ENCODE data around the gene DGUOK.
A peak's percentile ranks its signal among the peaks of the same experiment; 100 is the strongest.

The DGUOK gene

DNA sequence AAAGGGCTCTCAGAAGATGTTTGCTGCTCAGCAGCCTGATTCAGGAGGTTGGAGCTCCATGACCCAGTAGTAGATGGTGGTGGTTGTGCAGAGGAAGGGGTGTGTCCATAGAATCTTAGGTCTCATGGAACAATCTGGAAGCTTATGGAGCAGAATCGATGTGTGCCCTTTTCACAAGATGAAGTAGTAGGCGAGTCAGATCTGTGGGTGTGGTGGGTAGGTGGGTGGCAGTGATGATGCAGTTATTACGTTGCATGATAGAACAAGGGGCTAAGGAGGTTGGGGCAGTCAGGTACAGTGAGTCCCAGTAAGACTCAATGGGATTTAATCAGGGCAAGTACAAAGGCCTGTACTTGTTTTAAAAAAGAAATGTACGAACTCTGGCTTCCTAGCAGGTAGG is 67.1 kb downstream of the DGUOK start:
- no peak for DNase-seq (ENCODE audit: extremely low read depth in 1 of 2, low read depth in 1 of 2)

DNA sequence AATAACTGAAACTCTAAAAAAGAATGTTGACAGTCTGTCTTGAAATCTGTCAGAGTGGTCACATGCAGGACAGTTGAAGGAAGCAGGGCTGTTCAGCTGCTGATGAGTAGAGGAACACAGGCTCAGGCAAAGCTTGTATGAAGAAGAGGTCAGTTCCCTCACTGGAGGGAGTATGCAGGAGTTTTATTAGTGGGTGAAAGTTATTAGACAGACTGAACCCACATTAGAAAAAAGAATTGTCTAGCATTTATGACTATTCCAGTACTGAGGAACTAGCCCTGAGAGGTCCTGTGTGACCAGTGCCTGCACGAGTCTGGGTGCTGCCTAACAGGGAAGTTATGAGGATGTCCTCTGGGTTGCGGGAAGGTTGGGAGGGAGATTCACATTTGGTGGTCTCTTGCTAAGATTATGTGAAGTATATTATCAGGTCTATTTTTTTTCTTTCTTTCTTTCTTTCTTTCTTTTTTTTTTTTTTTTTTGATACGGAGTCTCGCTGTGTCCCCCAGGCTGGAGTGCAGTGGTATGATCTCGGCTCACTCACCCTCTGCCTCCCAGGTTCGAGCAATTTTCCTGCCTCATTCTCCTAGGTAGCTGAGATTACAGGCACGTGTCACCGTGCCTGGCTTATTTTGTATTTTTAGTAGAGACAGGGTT is 67.6 kb downstream of the DGUOK start:
- no peak for DNase-seq (ENCODE audit: extremely low read depth in 1 of 2, low read depth in 1 of 2)

GRCh38 chr2:73995810-73996209 is 69.1 kb downstream of the DGUOK start:
- DNase-seq (ENCODE audit: extremely low read depth in 1 of 2, low read depth in 1 of 2), result no peak

- no peak for DNase-seq (ENCODE audit: extremely low read depth in 1 of 2, low read depth in 1 of 2)
Measured at GRCh38 chr2:73997813-73998212, 71.1 kb downstream of the DGUOK start.

GRCh38 chr2:73998451-73998850 is 71.8 kb downstream of the DGUOK start:
- DNase-seq (ENCODE audit: extremely low read depth in 1 of 2, low read depth in 1 of 2), result no peak

GRCh38 chr2:73998933-73999332 is 72.3 kb downstream of the DGUOK start:
- DNase-seq (ENCODE audit: extremely low read depth in 1 of 2, low read depth in 1 of 2), result no peak

DNA sequence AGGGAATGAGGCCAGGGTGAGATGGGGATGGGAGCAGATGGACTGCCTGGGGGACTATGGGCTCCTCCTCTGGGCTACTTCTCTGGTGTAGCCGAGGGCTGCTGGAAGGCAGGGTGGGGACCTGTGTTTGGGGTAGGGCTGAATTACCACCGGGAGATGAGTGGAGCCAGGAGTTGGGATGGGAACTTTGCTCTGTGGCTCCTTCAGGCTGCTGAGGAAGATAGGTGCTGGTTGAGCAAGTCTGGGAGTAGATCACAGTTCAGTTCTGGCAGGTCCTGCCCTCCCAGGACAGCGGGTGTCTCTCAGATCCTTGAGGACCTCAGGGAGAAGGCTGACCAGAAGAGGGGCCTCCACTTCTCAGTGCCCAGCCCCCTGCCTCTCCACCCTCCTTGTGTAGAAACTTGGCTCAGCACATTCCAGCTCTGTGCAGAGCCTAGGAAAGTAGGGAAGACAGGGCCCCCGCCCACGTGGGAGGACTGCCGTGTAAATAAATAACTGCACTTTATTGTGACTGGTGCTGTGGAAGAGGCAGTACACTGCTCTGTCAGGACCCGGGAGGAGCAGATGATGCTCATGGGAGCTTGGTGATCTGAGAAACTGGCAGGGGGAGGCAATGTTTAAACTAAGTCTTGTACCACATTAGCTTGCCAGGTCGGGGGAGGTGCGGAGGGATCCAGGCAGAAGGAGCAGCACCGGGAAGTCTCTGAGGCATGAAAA is 73.4 kb downstream of the DGUOK start:
- no peak for DNase-seq (ENCODE audit: extremely low read depth in 1 of 2, low read depth in 1 of 2)

DNA sequence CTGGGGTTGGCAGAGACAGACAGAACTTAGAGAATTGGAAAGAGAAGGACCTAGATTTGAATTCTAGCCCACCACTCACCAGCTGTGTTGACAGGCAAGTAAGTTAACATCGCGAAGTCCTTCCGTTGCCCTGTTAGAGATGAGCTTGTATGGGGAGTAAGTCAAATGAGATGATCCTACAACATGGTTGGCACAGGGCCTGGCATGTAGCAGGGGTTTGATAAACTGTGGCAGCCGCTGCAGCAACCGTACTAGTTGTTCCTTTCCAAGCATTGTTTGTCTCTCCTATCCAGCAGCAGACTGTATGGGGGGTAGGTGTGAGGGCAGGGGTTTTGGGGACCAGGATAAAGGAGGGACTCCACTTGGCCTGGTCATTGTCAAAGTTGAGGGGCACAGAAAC is 74.0 kb downstream of the DGUOK start:
- no peak for DNase-seq (ENCODE audit: extremely low read depth in 1 of 2, low read depth in 1 of 2)

GRCh38 chr2:74001121-74001520 is 74.4 kb downstream of the DGUOK start:
- no peak for DNase-seq (ENCODE audit: extremely low read depth in 1 of 2, low read depth in 1 of 2)

- no peak for DNase-seq (ENCODE audit: extremely low read depth in 1 of 2, low read depth in 1 of 2)
Measured at GRCh38 chr2:74001781-74002504, 75.3 kb downstream of the DGUOK start.

GRCh38 chr2:74002505-74003421 is 76.1 kb downstream of the DGUOK start:
- peak; percentile 60 to 67 for DNase-seq (ENCODE audit: extremely low read depth in 1 of 2, low read depth in 1 of 2)

DNA sequence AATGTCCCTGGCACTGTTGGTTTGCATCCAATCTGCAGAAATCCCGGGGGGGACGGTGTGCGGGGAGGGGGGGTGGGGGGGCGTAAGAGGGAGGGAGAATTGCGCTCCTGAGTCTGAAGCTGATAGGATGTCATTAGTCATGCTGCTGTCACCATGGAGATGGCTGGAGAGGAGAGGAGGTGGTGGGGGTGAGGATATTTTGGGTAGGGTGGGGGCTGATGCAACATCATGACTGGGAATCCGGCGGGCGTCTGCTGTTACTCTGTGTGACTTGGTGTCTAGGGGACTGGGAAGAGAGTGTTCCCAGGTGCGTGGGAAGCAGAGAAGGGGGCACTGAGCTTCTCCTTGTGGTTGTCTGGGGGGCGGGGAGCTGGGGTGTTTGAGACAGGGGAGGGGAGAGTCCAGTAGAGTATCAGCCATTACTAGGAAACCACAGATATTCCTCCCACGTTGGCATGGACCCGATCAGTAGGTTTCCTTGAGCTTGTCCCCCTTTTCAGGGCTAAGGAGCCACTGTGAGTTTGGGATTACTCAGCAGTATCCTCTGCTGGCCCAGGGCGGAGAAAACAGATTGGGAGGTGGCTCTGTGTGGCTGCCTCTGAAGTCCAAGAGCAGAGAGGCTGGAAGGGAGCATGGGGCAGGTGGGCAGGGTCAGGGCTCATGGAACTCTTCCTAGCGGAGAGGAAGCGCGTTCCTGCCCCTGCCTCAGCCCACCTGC is 77.0 kb downstream of the DGUOK start:
- no peak for DNase-seq (ENCODE audit: extremely low read depth in 1 of 2, low read depth in 1 of 2)

GRCh38 chr2:74004212-74005182 is 77.8 kb downstream of the DGUOK start:
- DNase-seq (ENCODE audit: extremely low read depth in 1 of 2, low read depth in 1 of 2), result no peak

GRCh38 chr2:74005786-74006185 is 79.1 kb downstream of the DGUOK start:
- DNase-seq (ENCODE audit: extremely low read depth in 1 of 2, low read depth in 1 of 2), result no peak

GRCh38 chr2:74006459-74006858 is 79.8 kb downstream of the DGUOK start:
- no peak for DNase-seq (ENCODE audit: extremely low read depth in 1 of 2, low read depth in 1 of 2)

GRCh38 chr2:74007121-74007520 is 80.4 kb downstream of the DGUOK start:
- DNase-seq (ENCODE audit: extremely low read depth in 1 of 2, low read depth in 1 of 2), result no peak

DNA sequence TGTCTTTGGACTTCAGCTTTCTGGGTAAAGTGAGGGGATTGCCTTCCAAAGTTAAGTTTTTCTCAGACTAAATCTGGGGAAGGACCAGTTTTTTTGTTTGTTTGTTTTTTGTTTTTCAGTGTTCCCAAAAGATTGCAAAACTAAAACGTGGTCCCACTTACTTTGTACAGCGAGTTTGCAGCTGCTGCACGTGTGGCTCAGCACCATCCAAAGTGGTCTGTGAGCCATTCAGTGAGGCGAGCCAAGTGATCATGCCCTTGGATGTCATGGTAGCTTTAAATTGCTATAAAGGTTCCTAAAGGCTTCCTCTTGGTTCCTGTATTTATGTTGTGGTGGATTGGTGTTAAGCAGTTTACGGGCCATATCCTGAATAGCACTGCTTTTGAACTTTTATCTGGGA is 81.0 kb downstream of the DGUOK start:
- DNase-seq (ENCODE audit: extremely low read depth in 1 of 2, low read depth in 1 of 2), result no peak

All from stimulated activated CD8-positive, alpha-beta memory T cell treated with anti-CD3 and anti-CD28 coated beads, Interleukin-7, amount 100 ng/mL, for 48 hours (primary cell).